ENCODE measurements around the gene EDNRB.

The EDNRB gene

GRCh38 chr13:77896536-77896935 lies 22.1 kb downstream of the EDNRB start:
- no peak for TF ChIP-seq CTCF (IDR thresholded peaks at IDR 0.05)

- no peak for TF ChIP-seq CTCF (IDR thresholded peaks at IDR 0.05)
Measured at GRCh38 chr13:77894743-77895142, 23.9 kb downstream of the EDNRB start.

- TF ChIP-seq CTCF (IDR thresholded peaks at IDR 0.05) = no peak
Measured at GRCh38 chr13:77893066-77893465, 25.6 kb downstream of the EDNRB start.

- TF ChIP-seq CTCF (IDR thresholded peaks at IDR 0.05) = no peak
Measured at GRCh38 chr13:77892491-77892890, 26.1 kb downstream of the EDNRB start.

- no peak for TF ChIP-seq CTCF (IDR thresholded peaks at IDR 0.05)
Measured at GRCh38 chr13:77891486-77891885, 27.1 kb downstream of the EDNRB start.

- TF ChIP-seq CTCF (IDR thresholded peaks at IDR 0.05) = no peak
Measured at GRCh38 chr13:77891041-77891440, 27.6 kb downstream of the EDNRB start.

GRCh38 chr13:77883328-77883727 lies 35.3 kb downstream of the EDNRB start:
- TF ChIP-seq CTCF (IDR thresholded peaks at IDR 0.05) = no peak

- TF ChIP-seq CTCF (IDR thresholded peaks at IDR 0.05) = no peak
Measured at GRCh38 chr13:77878190-77878589, 40.4 kb downstream of the EDNRB start.
